HG02571 (cell line): Measurements from ENCODE around the gene CTBP2.

Experiments
- ATAC-seq: cut with Tn5 transposase; IDR thresholded peaks from one replicate; pipeline ENCODE4 v1.9.1; 2021; ENCODE audit warnings: mild to moderate bottlenecking, moderate library complexity; ENCODE audit not compliant: unreplicated experiment

The CTBP2 gene

DNA sequence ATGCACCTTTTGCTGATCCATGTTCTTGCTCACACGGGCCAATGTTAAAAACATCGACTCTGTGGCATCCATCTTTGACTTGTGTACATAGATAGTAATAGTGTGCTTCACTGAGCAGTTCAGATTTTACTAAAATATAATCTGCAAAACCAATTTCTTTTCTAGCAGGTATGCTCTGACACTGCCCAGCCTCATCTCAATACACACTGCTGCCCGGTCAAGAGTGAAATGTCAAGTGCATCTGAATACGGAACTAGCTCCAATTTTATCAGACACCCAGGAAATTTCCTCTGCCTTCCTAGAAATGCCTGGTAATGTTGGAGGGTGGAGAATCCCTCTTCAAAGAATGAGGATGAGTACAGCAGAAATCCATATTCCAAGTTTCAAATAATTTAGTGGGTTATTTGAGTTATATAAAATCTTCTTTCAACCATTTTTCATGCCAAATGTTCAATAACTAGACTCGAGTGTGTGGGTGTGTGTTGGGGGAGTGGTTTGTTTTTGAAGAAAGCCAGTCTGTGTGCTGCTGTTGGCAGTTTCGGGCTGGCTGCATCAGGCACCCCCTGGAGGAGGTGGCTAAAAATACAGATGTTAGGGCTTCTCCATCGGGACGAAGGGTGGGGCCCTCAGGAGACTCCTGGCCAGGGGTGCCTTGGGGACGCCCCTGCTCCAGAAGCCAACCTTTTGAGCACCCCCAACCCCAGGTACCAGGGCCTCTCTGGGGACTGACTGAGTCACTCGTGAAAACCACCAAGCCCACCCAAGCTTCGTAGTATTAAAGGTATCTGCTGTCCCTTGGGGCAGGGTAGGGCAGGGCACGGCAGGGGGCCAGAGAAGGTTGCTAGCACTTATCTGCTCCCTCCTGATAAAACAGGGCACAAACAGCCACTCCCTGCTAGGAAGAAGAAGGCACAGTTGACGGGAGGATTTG lies 15.4 kb downstream of the CTBP2 start:
- ATAC-seq = no peak

GRCh38 chr10:125144206-125144605 lies 16.2 kb downstream of the CTBP2 start:
- ATAC-seq = no peak

GRCh38 chr10:125142946-125143345 lies 17.4 kb downstream of the CTBP2 start:
- ATAC-seq = no peak

- no peak for ATAC-seq
These were observed 18.4 kb downstream of the CTBP2 start for GRCh38 chr10:125141860-125142484.

DNA sequence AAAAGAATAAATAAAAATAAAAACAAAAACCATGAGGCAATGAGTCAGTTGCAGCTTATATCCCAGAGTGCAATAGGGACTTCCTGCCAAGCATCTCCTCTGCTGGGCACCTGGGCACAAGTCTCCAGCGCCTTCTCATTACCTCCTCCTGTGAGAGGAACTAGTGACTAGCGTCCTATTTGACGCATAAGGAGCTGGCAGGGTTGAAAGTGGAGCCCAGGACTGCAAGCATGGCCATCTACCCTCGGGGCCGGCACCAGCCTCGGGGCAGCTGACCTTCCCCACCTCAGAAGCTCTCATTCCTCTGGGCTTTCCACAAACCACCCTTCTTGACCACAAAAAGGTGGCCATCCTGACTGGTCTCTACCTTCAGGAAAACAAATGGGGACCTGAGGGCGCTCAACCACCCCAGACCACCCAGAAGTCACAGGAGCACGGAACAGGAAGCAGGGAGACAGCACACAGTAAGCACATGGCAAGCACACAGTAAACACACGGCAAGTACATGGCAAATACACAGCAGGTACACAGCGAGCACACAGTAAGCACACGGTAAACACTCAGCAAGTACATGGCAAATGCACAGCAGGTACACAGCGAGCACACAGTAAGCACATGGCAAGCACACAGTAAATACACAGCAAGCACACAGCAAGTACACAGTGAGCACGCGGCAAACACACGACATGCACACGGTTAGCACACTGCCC lies 19.1 kb downstream of the CTBP2 start:
- ATAC-seq = no peak

- no peak for ATAC-seq
These were observed 20.2 kb downstream of the CTBP2 start for GRCh38 chr10:125140151-125140550.

DNA sequence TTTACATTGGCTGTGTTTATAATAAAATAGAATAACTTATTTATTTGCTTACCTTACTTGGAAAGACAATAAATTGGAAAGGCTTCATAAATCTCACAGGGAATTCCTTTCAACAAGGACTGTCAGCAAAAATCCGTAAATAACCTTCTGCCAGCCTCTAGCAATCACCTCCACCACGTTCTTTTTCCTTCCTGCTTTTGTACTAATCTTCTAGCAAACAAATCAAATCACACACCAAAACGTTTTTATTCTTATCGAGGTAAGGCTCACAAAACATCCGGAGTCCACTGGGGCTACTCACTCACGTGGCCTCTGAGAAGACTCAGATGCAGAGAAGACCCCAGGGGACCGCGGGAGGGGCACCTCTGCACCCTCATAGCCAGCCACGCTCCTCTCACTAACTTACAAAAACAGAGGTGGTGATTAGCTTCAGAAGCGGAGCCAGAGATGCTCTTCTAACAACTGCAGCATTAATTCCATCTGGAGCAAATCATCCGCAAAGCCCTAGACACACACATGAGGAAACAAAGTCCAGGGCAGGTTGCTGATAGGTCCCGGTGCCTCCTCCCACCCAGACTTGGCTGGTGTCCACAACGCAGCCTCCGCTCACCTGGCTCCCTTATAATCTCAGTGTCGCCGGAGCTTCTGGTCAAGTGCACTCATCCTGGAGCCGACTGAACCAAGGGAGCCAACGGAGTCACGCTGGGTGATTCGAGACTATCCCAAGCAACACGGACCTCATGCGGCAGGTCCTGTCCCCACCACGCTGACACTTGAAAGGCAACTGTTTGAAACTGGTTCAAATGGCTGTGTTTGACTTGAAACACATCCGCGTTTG lies 22.5 kb downstream of the CTBP2 start:
- ATAC-seq = no peak

DNA sequence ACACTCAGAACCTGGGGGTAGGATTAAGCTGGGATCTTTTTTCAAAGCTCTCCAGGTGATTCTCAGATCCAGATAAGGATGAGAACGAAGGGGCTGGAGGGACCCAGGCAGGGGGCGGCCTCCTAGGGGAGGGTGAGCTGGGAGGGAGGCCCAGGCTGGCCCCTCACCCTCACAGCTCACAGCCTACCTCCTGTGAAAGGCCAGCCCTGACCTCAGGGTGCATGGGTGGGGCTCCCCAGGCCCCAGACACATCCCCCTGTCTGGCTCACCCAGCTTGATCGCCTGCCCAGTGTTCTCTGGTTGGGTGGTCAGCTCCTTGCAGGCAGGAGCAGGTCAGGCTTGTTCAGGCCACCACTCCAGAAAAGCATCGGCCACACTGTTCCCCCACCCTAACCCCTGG lies 24.3 kb downstream of the CTBP2 start:
- no peak for ATAC-seq

GRCh38 chr10:125135771-125136035 lies 24.7 kb downstream of the CTBP2 start:
- no peak for ATAC-seq

DNA sequence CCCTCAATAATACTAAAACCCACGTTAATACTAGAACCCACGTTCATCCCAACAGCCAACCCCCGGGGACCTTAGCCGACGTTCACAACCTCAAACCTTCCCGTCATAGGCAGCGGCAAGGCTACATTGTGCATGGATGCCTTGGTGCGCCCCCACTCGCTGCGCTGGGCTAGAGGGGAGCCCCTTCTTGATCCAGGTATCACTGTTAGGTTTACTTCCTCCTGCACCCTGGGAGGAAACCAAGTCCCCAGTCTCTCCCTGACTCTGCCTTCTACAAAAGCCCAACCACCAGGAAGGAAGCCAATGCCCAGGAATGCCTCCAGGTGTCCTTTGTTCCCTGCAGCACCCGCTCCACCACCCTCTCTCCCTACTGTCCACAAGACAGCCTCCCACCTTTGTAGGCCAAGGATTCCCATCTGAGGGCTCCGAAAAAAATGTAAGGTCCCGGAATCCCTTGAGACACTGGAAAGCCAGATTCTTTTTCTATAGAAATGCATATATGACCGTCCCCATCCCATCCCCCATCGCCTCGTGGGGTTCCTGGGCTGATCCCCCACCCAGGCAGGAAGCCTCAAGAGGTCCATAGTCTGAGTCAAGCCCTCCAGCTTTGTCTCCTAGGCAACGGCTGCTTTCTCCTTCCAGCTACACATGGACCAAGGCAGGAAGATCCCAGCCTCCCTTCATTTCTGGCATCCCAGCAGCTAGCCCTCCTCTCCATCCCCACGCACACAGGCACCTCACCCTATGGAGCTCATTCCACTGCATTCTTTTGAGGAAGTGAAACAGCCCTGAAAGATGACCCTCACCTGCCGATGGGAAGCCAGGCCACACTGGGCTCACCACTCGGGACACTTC lies 25.2 kb downstream of the CTBP2 start:
- no peak for ATAC-seq

DNA sequence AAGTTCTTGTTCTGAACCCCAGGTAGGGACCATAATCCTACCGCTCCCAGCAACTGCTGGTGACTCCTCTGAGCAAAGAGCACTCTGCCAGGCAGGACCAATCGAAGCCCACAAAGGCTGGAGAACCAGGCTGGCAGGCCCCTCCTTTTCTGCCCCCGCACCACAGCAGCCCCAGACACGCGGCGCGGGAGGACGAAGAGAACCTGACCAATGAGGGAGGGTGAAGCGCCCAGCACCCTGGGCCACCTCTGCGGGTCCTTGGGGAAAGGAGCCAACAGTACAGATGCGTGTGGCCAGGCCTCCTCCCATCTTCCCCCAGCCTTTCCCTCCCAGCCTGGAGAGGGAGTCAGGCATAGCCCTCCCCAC lies 25.9 kb downstream of the CTBP2 start:
- no peak for ATAC-seq

DNA sequence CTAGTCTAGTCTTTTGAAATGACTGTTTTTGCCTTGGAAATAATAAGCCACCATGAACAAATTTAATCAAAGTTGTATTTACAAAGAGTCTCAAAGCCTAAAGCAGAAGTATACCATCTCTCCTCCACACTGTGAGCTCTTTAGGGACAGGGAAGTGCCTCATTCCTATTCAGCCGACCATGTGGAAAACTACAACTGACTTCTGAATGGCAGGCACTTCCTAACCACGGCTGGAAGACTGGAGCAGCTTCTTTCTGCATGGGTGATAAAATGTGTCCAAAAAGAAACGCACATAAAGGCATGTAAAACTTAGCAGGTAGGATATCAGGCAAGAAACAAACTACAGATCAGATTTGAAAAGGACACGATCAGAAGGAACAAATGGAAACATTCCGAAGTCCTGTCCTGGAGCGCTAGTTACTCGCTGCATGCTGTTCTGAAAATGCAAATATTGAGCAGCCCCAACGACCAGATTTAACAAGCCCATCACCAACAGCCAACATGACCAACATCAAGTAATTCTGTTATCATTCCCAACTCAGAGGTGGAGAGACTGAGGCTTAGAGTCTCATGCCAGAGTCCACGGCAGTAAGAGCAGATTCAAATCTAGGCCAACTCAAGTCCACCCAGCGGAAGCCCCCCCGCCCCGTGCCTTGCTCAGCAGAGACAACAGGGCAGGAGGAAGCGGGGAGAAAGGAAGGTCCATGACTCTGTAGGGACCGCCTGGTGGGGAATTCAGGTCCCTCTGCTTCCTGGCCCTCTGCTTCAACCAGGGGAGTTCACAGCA lies 26.5 kb downstream of the CTBP2 start:
- no peak for ATAC-seq

DNA sequence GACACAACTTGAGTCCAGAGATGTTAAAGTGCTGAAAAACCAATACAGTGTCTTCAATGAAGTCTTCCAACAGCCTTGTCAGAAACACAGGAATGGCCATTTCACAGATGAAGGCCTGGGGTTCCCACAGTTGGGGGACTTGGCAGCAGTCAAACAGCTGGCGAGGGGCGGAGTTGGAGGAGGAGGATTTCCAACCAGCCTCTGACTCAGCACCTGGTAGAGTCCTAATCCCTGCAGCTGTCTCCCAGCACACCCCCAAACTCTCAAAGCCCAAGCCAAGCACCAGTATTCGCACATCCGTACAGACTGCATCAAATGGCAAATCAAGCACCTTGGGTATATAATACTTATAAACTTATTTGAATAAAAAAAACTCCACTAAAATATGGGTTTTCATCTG lies 28.0 kb downstream of the CTBP2 start:
- ATAC-seq = no peak

DNA sequence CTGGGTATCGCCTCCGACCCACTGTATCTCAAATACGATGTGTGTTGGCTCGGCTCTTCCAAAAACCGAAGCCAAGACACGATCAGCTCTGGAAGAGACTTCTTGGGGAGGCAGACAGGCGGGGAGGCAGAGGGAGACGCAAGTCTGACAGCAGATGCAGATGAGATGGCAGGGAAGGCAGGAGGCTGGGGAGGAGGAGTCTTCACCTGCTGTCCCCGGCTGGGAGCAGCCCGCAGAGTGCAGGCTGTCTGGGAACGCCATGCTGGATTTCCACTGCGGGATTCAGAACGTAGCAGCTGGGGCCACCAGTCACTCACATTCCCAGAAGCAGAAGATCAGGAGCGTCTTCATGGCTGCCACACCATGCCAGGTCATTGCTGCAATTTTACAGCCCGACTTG lies 29.4 kb downstream of the CTBP2 start:
- no peak for ATAC-seq

- no peak for ATAC-seq
These were observed 30.1 kb downstream of the CTBP2 start for GRCh38 chr10:125130260-125130659.

DNA sequence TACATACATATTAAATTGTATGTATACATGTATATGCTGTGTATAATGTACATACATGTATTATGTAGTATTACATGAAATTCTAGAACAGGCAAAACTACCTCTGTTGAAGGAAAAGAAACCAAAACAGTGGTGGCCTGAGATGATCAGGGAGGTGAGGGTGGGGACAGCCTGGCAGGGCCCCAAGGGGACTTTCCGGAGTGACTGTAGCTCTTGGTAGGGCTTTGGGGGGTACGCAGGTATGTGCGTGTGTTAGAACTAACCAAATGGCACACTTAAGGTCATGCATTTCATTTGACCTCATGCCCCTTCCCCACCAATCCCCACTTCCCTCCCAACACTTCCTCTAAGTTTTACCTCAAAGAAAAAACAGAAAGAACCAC lies 31.3 kb downstream of the CTBP2 start:
- ATAC-seq = no peak

DNA sequence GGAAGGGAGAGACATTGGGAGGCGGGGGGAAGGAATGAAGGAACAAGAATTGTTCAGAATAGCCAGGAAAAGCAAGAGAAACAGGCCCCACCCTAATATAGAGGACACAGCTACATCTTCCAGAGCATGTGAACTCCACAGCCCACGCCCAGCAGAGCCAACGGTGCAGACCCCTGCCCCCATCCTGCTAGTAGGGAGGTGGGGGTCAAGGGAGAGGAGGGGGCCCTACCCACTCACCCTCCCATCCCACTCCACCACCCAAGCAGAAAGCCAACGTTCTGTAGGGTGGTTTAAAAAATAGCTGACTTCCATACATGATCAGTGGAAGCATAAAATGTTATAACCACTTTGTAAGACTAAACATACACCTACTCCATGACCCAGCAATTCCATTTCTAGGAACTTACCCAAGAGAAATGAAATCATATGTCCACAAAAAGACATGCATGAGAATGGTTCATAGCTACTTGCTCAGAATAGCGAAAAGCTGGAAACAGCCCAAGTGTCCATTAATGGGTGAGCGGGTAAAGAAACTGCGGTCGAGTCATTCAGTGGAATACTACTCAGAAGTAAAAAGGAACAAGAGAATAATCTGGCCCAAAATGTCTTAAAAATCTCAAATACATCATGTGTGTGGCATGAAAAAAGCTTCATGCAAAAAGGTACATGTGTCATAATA lies 31.8 kb downstream of the CTBP2 start:
- no peak for ATAC-seq

- no peak for ATAC-seq
These were observed 32.4 kb downstream of the CTBP2 start for GRCh38 chr10:125127986-125128385.

- no peak for ATAC-seq
These were observed 33.3 kb downstream of the CTBP2 start for GRCh38 chr10:125127110-125127509.
